OCI-LY7 (cell line): ENCODE measurements around the gene TRIM71.

ENCODE experiments used
- CTCF ChIP-seq: fragments of 200-600 bp; sonication (generic); conservative IDR thresholded peaks from 2 replicates; pipeline ENCODE4 v1.5.1; 2014; ENCODE audit warnings: mild to moderate bottlenecking, antibody characterized with exemption, low read length, moderate library complexity, mixed read lengths
- EZH2phosphoT487 ChIP-seq: fragments of 200-600 bp; sonication (generic); IDR thresholded peaks from 2 replicates; pipeline ENCODE4 v1.6.1; 2018; ENCODE audit warnings: low read depth, borderline replicate concordance, mild to moderate bottlenecking, mixed run types, antibody characterized with exemption, low read length, moderate library complexity, mixed read lengths

DNA sequence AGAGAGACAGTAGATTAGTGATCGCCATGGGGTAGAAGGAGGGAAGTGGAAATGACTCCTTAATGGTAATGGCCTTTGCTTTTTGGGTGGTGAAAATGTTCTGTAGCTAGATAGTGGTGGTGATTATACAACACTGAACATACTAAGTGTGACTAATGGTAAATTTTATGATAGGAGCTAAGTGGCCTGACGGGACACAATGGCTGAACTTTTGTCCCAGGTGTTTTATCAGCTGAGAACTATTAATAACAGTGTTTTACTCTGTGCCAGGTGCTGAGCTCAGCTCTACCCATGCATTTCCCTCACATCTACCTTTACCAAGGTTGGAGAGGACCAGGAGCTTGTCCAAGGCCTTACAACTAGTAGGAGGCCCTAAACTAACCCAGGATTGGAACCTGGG lies 66.8 kb downstream of the TRIM71 start:
- TF ChIP-seq CTCF (no peak), EZH2phosphoT487 (no peak)
